ENCODE measurements around the gene SUPT7L.

The SUPT7L gene

DNA sequence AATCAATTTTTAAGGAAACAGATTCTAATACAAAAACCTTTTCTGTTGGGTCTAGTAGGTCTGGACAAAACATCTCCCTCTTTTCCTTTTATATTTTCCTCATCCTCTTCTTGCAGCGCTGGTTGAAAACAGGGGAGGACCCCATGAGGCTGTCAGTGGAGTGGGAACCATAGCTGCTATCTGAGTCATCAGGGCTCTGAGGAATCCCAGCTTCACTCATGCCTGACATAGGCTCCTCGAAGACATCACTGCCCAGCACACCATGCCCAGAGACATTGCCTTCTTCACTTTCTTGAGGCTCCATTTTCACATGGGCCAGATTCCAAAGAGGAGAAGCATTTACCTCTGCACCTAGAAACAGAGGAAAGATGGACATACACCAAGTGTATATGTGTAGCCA, 10.0 kb downstream of the SUPT7L start:
- H2BK120ac ChIP-seq (ENCODE audit: low read depth, low read length): no peak overlapping the region
- H2BK5ac ChIP-seq (ENCODE audit: low read depth, low read length, poor library complexity, severe bottlenecking): no peak overlapping the region
- peaks cover 2% of the 10 kb centered on the region for H3K4me1 ChIP-seq (ENCODE audit: control insufficient read depth, insufficient read depth, low read depth, low read length)
- H3K36me3 ChIP-seq (ENCODE audit: control insufficient read depth in 1 of 2, insufficient read depth in 2 of 2, low read depth in 1 of 2, low read length in 2 of 2): peaks cover 15 to 94% of the 10 kb centered on the region in 2 experiments
- no peak overlapping the region for H3K27ac ChIP-seq (ENCODE audit: low read length, poor library complexity, severe bottlenecking)
- H2AK5ac ChIP-seq (ENCODE audit: low read length, severe bottlenecking): no peak overlapping the region
- no peak overlapping the region for H3K4me3 ChIP-seq (ENCODE audit: insufficient read depth in 1 of 2, low read depth in 1 of 2, low read length in 2 of 2)
- H3K18ac ChIP-seq (ENCODE audit: low read depth in 1 of 2, low read length in 2 of 2): no peak overlapping the region
- no peaks in the 10 kb centered on the region for H3K27me3 ChIP-seq (ENCODE audit: control insufficient read depth in 1 of 2, insufficient read depth in 1 of 2, low read length in 2 of 2)
- H2BK15ac ChIP-seq (ENCODE audit: low read depth, poor library complexity, severe bottlenecking): no peak overlapping the region
- no peak for DNase-seq
- H4K8ac ChIP-seq (ENCODE audit: low read length): no peak overlapping the region
- H3K9ac ChIP-seq (ENCODE audit: low read length): no peak overlapping the region
- H3K79me1 ChIP-seq (replicated peaks; ENCODE audit: low read length, poor library complexity, severe bottlenecking): peaks cover 15% of the 10 kb centered on the region
- 66% methylated on average over 2 of the region's 2 CpGs for WGBS
- H3K4ac ChIP-seq (ENCODE audit: low read depth in 1 of 2, low read length in 2 of 2): no peak overlapping the region
- no peak overlapping the region for H4K91ac ChIP-seq (ENCODE audit: low read length)
- no peaks in the 10 kb centered on the region for H3K9me3 ChIP-seq (ENCODE audit: control insufficient read depth, low read length)
- no peak overlapping the region for H2AFZ ChIP-seq (ENCODE audit: low read depth, low read length)
- H3K14ac ChIP-seq (ENCODE audit: low read length in 2 of 2): no peak overlapping the region
- H2BK12ac ChIP-seq (ENCODE audit: low read length in 2 of 2): no peak overlapping the region
- H3K23ac ChIP-seq (ENCODE audit: low read length in 2 of 2): no peak overlapping the region
- no peak overlapping the region for H3K4me2 ChIP-seq (ENCODE audit: low read length, poor library complexity, severe bottlenecking)

- no peak overlapping the region for H2BK12ac ChIP-seq (ENCODE audit: low read length in 2 of 2)
- H3K4me3 ChIP-seq (ENCODE audit: insufficient read depth in 1 of 2, low read depth in 1 of 2, low read length in 2 of 2): no peak overlapping the region
- no peak overlapping the region for H2BK15ac ChIP-seq (ENCODE audit: low read depth, poor library complexity, severe bottlenecking)
- no peaks in the 10 kb centered on the region for H3K27me3 ChIP-seq (ENCODE audit: control insufficient read depth in 1 of 2, insufficient read depth in 1 of 2, low read length in 2 of 2)
- H2AK5ac ChIP-seq (ENCODE audit: low read length, severe bottlenecking): no peak overlapping the region
- 100% methylated on average over 1 of the region's 1 CpG for WGBS
- H3K9me3 ChIP-seq (ENCODE audit: control insufficient read depth, low read length): no peaks in the 10 kb centered on the region
- H2BK5ac ChIP-seq (ENCODE audit: low read depth, low read length, poor library complexity, severe bottlenecking): no peak overlapping the region
- H3K4me2 ChIP-seq (ENCODE audit: low read length, poor library complexity, severe bottlenecking): no peak overlapping the region
- H2BK120ac ChIP-seq (ENCODE audit: low read depth, low read length): no peak overlapping the region
- no peak overlapping the region for H4K91ac ChIP-seq (ENCODE audit: low read length)
- no peak overlapping the region for H3K27ac ChIP-seq (ENCODE audit: low read length, poor library complexity, severe bottlenecking)
- peaks cover 15% of the 10 kb centered on the region for H3K79me1 ChIP-seq (replicated peaks; ENCODE audit: low read length, poor library complexity, severe bottlenecking)
- no peak overlapping the region for H3K23ac ChIP-seq (ENCODE audit: low read length in 2 of 2)
- no peak overlapping the region for H4K8ac ChIP-seq (ENCODE audit: low read length)
- H3K18ac ChIP-seq (ENCODE audit: low read depth in 1 of 2, low read length in 2 of 2): no peak overlapping the region
- no peak overlapping the region for H3K9ac ChIP-seq (ENCODE audit: low read length)
- no peak overlapping the region for H2AFZ ChIP-seq (ENCODE audit: low read depth, low read length)
- H3K36me3 ChIP-seq (ENCODE audit: control insufficient read depth in 1 of 2, insufficient read depth in 2 of 2, low read depth in 1 of 2, low read length in 2 of 2): peaks cover 16 to 95% of the 10 kb centered on the region in 2 experiments
- H3K14ac ChIP-seq (ENCODE audit: low read length in 2 of 2): no peak overlapping the region
- peaks cover 2% of the 10 kb centered on the region for H3K4me1 ChIP-seq (ENCODE audit: control insufficient read depth, insufficient read depth, low read depth, low read length)
- no peak for DNase-seq
- no peak overlapping the region for H3K4ac ChIP-seq (ENCODE audit: low read depth in 1 of 2, low read length in 2 of 2)
These were observed 10.6 kb downstream of the SUPT7L start for GRCh38 chr2:27652790-27653189.

GRCh38 chr2:27652341-27652740, 11.1 kb downstream of the SUPT7L start:
- H2BK5ac ChIP-seq (ENCODE audit: low read depth, low read length, poor library complexity, severe bottlenecking): no peak overlapping the region
- no peak overlapping the region for H4K91ac ChIP-seq (ENCODE audit: low read length)
- no peak overlapping the region for H2BK120ac ChIP-seq (ENCODE audit: low read depth, low read length)
- H4K8ac ChIP-seq (ENCODE audit: low read length): no peak overlapping the region
- H3K4me1 ChIP-seq (ENCODE audit: control insufficient read depth, insufficient read depth, low read depth, low read length): peaks cover 2% of the 10 kb centered on the region
- no peak overlapping the region for H3K23ac ChIP-seq (ENCODE audit: low read length in 2 of 2)
- H2AFZ ChIP-seq (ENCODE audit: low read depth, low read length): no peak overlapping the region
- no peaks in the 10 kb centered on the region for H3K9me3 ChIP-seq (ENCODE audit: control insufficient read depth, low read length)
- H3K18ac ChIP-seq (ENCODE audit: low read depth in 1 of 2, low read length in 2 of 2): no peak overlapping the region
- H3K27me3 ChIP-seq (ENCODE audit: control insufficient read depth in 1 of 2, insufficient read depth in 1 of 2, low read length in 2 of 2): no peaks in the 10 kb centered on the region
- H3K27ac ChIP-seq (ENCODE audit: low read length, poor library complexity, severe bottlenecking): no peak overlapping the region
- no peak overlapping the region for H2AK5ac ChIP-seq (ENCODE audit: low read length, severe bottlenecking)
- H3K4ac ChIP-seq (ENCODE audit: low read depth in 1 of 2, low read length in 2 of 2): no peak overlapping the region
- H2BK12ac ChIP-seq (ENCODE audit: low read length in 2 of 2): no peak overlapping the region
- H3K36me3 ChIP-seq (ENCODE audit: control insufficient read depth in 1 of 2, insufficient read depth in 2 of 2, low read depth in 1 of 2, low read length in 2 of 2): peaks cover 16 to 95% of the 10 kb centered on the region in 2 experiments
- H3K4me3 ChIP-seq (ENCODE audit: insufficient read depth in 1 of 2, low read depth in 1 of 2, low read length in 2 of 2): no peak overlapping the region
- H2BK15ac ChIP-seq (ENCODE audit: low read depth, poor library complexity, severe bottlenecking): no peak overlapping the region
- H3K14ac ChIP-seq (ENCODE audit: low read length in 2 of 2): no peak overlapping the region
- H3K9ac ChIP-seq (ENCODE audit: low read length): no peak overlapping the region
- H3K79me1 ChIP-seq (replicated peaks; ENCODE audit: low read length, poor library complexity, severe bottlenecking): peaks cover 12% of the 10 kb centered on the region
- H3K4me2 ChIP-seq (ENCODE audit: low read length, poor library complexity, severe bottlenecking): no peak overlapping the region
- no peak for DNase-seq

GRCh38 chr2:27651056-27651455, 12.4 kb downstream of the SUPT7L start:
- H3K4me1 ChIP-seq (ENCODE audit: control insufficient read depth, insufficient read depth, low read depth, low read length): peaks cover 2% of the 10 kb centered on the region
- peaks cover 6% of the 10 kb centered on the region for H3K79me1 ChIP-seq (replicated peaks; ENCODE audit: low read length, poor library complexity, severe bottlenecking)
- H2BK120ac ChIP-seq (ENCODE audit: low read depth, low read length): no peak overlapping the region
- no peak overlapping the region for H2AFZ ChIP-seq (ENCODE audit: low read depth, low read length)
- H3K14ac ChIP-seq (ENCODE audit: low read length in 2 of 2): no peak overlapping the region
- no peak overlapping the region for H3K4me2 ChIP-seq (ENCODE audit: low read length, poor library complexity, severe bottlenecking)
- no peak overlapping the region for H2BK15ac ChIP-seq (ENCODE audit: low read depth, poor library complexity, severe bottlenecking)
- 91% methylated on average over 3 of the region's 4 CpGs for WGBS
- DNase-seq: no peak
- H3K27ac ChIP-seq (ENCODE audit: low read length, poor library complexity, severe bottlenecking): no peak overlapping the region
- no peak overlapping the region for H3K4me3 ChIP-seq (ENCODE audit: insufficient read depth in 1 of 2, low read depth in 1 of 2, low read length in 2 of 2)
- no peak overlapping the region for H3K4ac ChIP-seq (ENCODE audit: low read depth in 1 of 2, low read length in 2 of 2)
- H4K91ac ChIP-seq (ENCODE audit: low read length): no peak overlapping the region
- H2BK5ac ChIP-seq (ENCODE audit: low read depth, low read length, poor library complexity, severe bottlenecking): no peak overlapping the region
- no peak overlapping the region for H3K23ac ChIP-seq (ENCODE audit: low read length in 2 of 2)
- no peak overlapping the region for H2AK5ac ChIP-seq (ENCODE audit: low read length, severe bottlenecking)
- no peak overlapping the region for H3K9ac ChIP-seq (ENCODE audit: low read length)
- H4K8ac ChIP-seq (ENCODE audit: low read length): no peak overlapping the region
- H2BK12ac ChIP-seq (ENCODE audit: low read length in 2 of 2): no peak overlapping the region
- no peaks in the 10 kb centered on the region for H3K9me3 ChIP-seq (ENCODE audit: control insufficient read depth, low read length)
- H3K27me3 ChIP-seq (ENCODE audit: control insufficient read depth in 1 of 2, insufficient read depth in 1 of 2, low read length in 2 of 2): no peaks in the 10 kb centered on the region
- no peak overlapping the region for H3K18ac ChIP-seq (ENCODE audit: low read depth in 1 of 2, low read length in 2 of 2)
- peaks cover 13 to 94% of the 10 kb centered on the region in 2 experiments for H3K36me3 ChIP-seq (ENCODE audit: control insufficient read depth in 1 of 2, insufficient read depth in 2 of 2, low read depth in 1 of 2, low read length in 2 of 2)
